ENCODE results near the gene LRRC1. TPM values are rescaled to one million over a fixed set of nuclear protein-coding genes. Genes with fewer than 3 reads are reported as not detected.
A peak's percentile ranks its signal among the peaks of the same experiment; 100 is the strongest.

Gene LRRC1
- 2.6 TPM for total RNA-seq (ENCODE audit: unreplicated experiment)
- long read RNA-seq: 0 reads

DNA sequence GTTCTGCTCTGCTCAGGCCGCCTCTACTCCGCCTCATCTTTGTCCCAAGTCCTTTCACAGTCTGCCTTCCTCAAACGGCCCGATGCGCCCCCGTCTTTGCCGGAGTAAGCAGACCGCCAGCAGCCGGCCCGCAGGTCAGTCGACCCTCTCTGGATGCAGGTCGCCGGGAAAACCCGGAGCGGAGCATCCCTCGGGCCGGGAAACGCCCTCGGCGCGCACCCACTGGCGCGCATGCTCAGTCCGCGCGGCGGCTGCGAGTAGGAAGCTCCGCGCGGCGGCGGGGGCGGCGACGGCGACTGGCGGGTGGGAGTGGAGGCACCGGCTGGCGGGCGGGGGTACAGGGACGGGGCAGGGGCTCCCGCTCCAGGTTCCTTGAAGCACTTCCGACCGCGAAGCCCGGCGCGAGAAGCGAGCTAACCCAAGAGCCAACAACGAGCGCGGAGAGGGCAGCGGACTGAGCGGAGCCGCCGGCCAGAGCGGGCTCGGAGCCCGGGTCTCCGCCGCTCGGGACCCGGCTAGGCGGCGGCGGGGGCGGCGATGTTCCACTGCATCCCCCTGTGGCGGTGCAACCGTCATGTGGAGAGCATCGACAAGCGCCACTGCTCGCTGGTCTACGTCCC is at the start of gene LRRC1:
Gene LRRC1, plus strand, starts transcription at position 286 of the 620 bp plus-strand sequence. Its CDS starts 252 bp downstream, at position 538.
- H3K9me3 Mint-ChIP-seq (ENCODE audit: unreplicated experiment): peaks cover 17% of the 10 kb centered on the region
- H3K4me1 Mint-ChIP-seq (ENCODE audit: low read depth, unreplicated experiment): peaks cover 5% of the 10 kb centered on the region
- TF ChIP-seq, protein P1, sequence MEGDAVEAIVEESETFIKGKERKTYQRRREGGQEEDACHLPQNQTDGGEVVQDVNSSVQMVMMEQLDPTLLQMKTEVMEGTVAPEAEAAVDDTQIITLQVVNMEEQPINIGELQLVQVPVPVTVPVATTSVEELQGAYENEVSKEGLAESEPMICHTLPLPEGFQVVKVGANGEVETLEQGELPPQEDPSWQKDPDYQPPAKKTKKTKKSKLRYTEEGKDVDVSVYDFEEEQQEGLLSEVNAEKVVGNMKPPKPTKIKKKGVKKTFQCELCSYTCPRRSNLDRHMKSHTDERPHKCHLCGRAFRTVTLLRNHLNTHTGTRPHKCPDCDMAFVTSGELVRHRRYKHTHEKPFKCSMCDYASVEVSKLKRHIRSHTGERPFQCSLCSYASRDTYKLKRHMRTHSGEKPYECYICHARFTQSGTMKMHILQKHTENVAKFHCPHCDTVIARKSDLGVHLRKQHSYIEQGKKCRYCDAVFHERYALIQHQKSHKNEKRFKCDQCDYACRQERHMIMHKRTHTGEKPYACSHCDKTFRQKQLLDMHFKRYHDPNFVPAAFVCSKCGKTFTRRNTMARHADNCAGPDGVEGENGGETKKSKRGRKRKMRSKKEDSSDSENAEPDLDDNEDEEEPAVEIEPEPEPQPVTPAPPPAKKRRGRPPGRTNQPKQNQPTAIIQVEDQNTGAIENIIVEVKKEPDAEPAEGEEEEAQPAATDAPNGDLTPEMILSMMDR (IDR thresholded peaks at IDR 0.05; ENCODE audit: partially characterized antibody, unreplicated experiment): no peak

DNA sequence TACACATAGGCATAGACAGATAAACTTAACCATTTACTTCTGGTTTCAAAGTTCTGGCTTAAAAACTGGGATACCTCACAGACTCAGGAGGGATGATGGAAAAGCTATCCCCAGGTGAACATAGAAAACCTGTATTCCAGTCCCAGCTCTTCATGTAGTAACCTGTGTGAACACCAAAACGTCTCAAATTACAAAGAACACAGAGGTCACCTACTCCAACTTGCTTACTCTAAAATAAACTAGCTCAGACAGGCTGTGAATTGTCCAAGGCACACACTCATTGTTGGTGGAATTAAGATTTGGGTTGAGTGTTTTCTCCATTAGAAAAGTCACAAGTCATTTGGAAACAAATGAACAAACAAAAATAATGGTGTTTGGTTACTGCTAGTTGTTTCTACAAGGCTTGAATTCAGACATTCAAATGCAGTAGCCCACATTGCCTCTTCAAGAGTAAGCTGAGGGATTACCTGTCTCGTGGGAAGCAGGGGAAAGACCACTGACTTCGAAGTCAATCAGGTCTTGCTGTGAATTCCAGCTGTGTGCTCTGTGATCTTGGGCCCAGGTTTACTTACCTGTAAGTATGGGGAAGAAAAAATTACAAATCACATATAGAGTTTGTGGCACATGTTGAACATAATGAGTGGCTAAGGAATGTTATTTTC is 48.2 kb upstream of the LRRC1 start:
- H3K27ac Mint-ChIP-seq (ENCODE audit: unreplicated experiment): no peak overlapping the region
- TF ChIP-seq, protein P1 (IDR thresholded peaks at IDR 0.05; ENCODE audit: partially characterized antibody, unreplicated experiment): no peak
- no peaks in the 10 kb centered on the region for H3K36me3 Mint-ChIP-seq (ENCODE audit: unreplicated experiment)
- H3K27me3 Mint-ChIP-seq (ENCODE audit: unreplicated experiment): no peaks in the 10 kb centered on the region
- no peak overlapping the region for H3K4me3 Mint-ChIP-seq (ENCODE audit: unreplicated experiment)
- H3K9me3 Mint-ChIP-seq (ENCODE audit: unreplicated experiment): no peaks in the 10 kb centered on the region
- H3K4me1 Mint-ChIP-seq (ENCODE audit: low read depth, unreplicated experiment): no peaks in the 10 kb centered on the region
- DNase-seq: no peak

More for the DNA sequence above, at the start of gene LRRC1:
- peaks cover 12% of the 10 kb centered on the region for H3K27me3 Mint-ChIP-seq (ENCODE audit: unreplicated experiment)
- H3K27ac Mint-ChIP-seq (ENCODE audit: unreplicated experiment): peak within 1 kb of the TSS; percentile 70
- peak within 1 kb of the TSS; percentile 99 for H3K4me3 Mint-ChIP-seq (ENCODE audit: unreplicated experiment)
- DNase-seq: peak; percentile 97
- H3K36me3 Mint-ChIP-seq (ENCODE audit: unreplicated experiment): no peaks in the 10 kb centered on the region

DNA sequence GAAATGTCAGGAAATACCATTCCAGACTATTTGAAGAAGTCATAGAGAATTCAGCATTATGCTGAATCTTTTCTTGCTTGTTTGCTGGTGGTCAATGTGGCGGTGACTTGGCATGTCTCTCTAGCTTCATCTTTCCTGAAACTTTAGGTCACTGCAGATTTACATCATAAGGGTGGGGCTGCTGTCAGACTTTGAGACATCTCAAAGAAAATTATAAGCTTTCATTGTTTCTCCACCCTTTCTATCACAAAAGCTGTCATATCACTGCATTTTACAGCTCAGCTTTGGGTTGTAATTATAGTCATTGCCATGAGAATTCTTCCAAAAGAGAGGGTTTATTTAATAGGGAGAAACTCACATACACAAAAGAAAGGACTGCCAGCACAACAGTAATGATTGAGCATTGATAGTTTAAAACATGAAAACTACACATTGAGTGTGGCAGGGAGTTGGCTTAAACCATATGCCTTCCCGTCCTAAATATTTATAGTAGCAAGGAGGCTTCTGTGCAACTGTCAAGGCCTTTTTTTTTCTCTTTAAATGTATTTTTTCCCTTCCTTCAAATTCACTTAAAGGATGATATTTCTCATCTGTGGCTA is 44.7 kb upstream of the LRRC1 start:
- Mint-ChIP-seq H3K4me1 (ENCODE audit: low read depth, unreplicated experiment) (no peaks in the 10 kb centered on the region), H3K9me3 (ENCODE audit: unreplicated experiment) (no peaks in the 10 kb centered on the region), H3K36me3 (ENCODE audit: unreplicated experiment) (no peaks in the 10 kb centered on the region), H3K4me3 (ENCODE audit: unreplicated experiment) (no peak overlapping the region), H3K27me3 (ENCODE audit: unreplicated experiment) (no peaks in the 10 kb centered on the region), H3K27ac (ENCODE audit: unreplicated experiment) (no peak overlapping the region)
- no peak for DNase-seq
- TF ChIP-seq, protein P1 (IDR thresholded peaks at IDR 0.05; ENCODE audit: partially characterized antibody, unreplicated experiment): no peak

DNA sequence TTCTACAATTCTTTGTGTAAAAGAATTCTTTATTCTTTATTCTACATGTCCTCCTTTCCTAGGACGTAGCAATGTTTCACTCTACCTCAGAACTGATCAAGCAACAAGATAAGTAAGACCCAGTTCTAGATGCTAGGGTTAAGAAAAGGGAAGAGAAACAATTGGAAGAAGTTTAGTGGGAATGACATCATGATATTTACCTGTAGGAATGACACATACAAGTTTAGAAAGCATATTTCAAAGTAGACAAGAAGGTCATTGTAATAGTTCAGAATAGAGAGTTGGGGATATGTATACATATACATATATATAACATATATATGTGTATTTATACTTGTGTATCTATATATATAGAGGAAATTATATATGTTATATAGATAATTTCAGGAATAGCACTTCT is 43.4 kb upstream of the LRRC1 start:
- H3K4me3 Mint-ChIP-seq (ENCODE audit: unreplicated experiment): no peak overlapping the region
- TF ChIP-seq, protein P1 (IDR thresholded peaks at IDR 0.05; ENCODE audit: partially characterized antibody, unreplicated experiment): no peak
- H3K27me3 Mint-ChIP-seq (ENCODE audit: unreplicated experiment): no peaks in the 10 kb centered on the region
- H3K9me3 Mint-ChIP-seq (ENCODE audit: unreplicated experiment): no peaks in the 10 kb centered on the region
- no peaks in the 10 kb centered on the region for H3K4me1 Mint-ChIP-seq (ENCODE audit: low read depth, unreplicated experiment)
- no peak overlapping the region for H3K27ac Mint-ChIP-seq (ENCODE audit: unreplicated experiment)
- no peaks in the 10 kb centered on the region for H3K36me3 Mint-ChIP-seq (ENCODE audit: unreplicated experiment)
- no peak for DNase-seq

DNA sequence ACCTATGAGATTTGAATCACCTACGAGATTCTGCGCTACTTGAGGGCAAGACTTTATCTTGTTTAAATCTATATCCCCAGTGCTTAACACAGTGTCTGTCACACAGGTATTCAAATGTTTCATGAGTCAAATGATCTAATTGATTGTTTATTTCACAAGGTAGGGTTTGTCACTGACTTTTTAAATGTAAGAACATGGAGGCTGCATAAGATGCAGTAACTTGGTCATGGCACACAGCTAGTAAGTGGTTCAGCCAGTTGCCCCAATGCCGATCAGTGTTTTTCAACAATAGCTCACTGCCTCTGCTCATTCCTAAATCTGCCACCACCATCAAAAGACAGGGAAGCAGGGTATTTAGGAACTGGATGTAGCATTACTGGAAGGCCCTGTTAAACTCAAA is 42.4 kb upstream of the LRRC1 start:
- Mint-ChIP-seq H3K4me1 (ENCODE audit: low read depth, unreplicated experiment) (no peaks in the 10 kb centered on the region), H3K27ac (ENCODE audit: unreplicated experiment) (no peak overlapping the region), H3K36me3 (ENCODE audit: unreplicated experiment) (no peaks in the 10 kb centered on the region), H3K27me3 (ENCODE audit: unreplicated experiment) (no peaks in the 10 kb centered on the region), H3K9me3 (ENCODE audit: unreplicated experiment) (no peaks in the 10 kb centered on the region), H3K4me3 (ENCODE audit: unreplicated experiment) (no peak overlapping the region)
- DNase-seq: no peak
- TF ChIP-seq, protein P1 (IDR thresholded peaks at IDR 0.05; ENCODE audit: partially characterized antibody, unreplicated experiment): no peak

Data from glutamatergic neuron (in vitro differentiated cells).